ENCODE results near the gene ZMIZ1.

GRCh38 chr10:79164075-79164474 lies 95.3 kb downstream of the ZMIZ1 start:
- TF ChIP-seq YY1 (IDR thresholded peaks at IDR 0.05; ENCODE audit: insufficient read depth, insufficient read length) (no peak), ZNF274 (IDR thresholded peaks at IDR 0.05; ENCODE audit: low read depth, low read length) (no peak), SUZ12 (IDR thresholded peaks at IDR 0.05; ENCODE audit: extremely low read depth, insufficient read depth, insufficient read length) (no peak)

All from NT2/D1 (cell line).